GM23338 (cell line): Measurements from ENCODE around the gene DOCK6. TPM values are rescaled to one million over a fixed set of nuclear protein-coding genes. Genes with fewer than 3 reads are reported as not detected.
A peak's percentile ranks its signal among the peaks of the same experiment; 100 is the strongest.

Experiments
- ATAC-seq: fragments of 200-7000 bp; cut with Tn5 transposase; 3 replicates; pipeline ENCODE4 v1.9.1; 2020
- DNase-seq: peaks from one replicate; pipeline ENCODE4 v3.0.0-alpha.2; 2015; ENCODE audit warnings: low spot score
- H2AFZ ChIP-seq: fragments of 200-600 bp; sonication (generic); 2 replicates; pipeline ENCODE4 v1.8.0; 2016; ENCODE audit warnings: antibody characterized with exemption, mild to moderate bottlenecking, moderate library complexity
- H3F3A ChIP-seq: fragments of 200-600 bp; sonication (generic); replicated peaks from 2 replicates; pipeline ENCODE4 v1.8.0; 2017; ENCODE audit warnings: antibody characterized with exemption, mixed run types, low read depth
- H3K27ac ChIP-seq: fragments of 200-600 bp; sonication (generic); 2 replicates; pipeline ENCODE4 v1.6.1; 2016; ENCODE audit warnings: low read depth
- H3K27me3 ChIP-seq: fragments of 200-600 bp; sonication (generic); 2 replicates; pipeline ENCODE4 v1.8.0; 2016; ENCODE audit warnings: mild to moderate bottlenecking, mixed run types, moderate library complexity; ENCODE audit not compliant: insufficient read depth
- H3K36me3 ChIP-seq: fragments of 200-600 bp; sonication (generic); 2 replicates; pipeline ENCODE4 v1.8.0; 2016; ENCODE audit warnings: mild to moderate bottlenecking; ENCODE audit not compliant: insufficient read depth
- H3K4me1 ChIP-seq: fragments of 200-600 bp; sonication (generic); 2 replicates; pipeline ENCODE4 v1.8.0; 2016; ENCODE audit warnings: mild to moderate bottlenecking, moderate library complexity; ENCODE audit not compliant: insufficient read depth
- H3K4me2 ChIP-seq: fragments of 200-600 bp; sonication (generic); 2 replicates; pipeline ENCODE4 v1.7.1; 2017; ENCODE audit warnings: mixed run types
- H3K4me3 ChIP-seq: fragments of 200-600 bp; sonication (generic); 2 replicates; pipeline ENCODE4 v1.6.1; 2016; ENCODE audit warnings: mixed run types
- H3K79me2 ChIP-seq: fragments of 200-600 bp; sonication (generic); replicated peaks from 2 replicates; pipeline ENCODE4 v1.8.0; 2017; ENCODE audit warnings: mild to moderate bottlenecking; ENCODE audit not compliant: insufficient read depth
- H3K9me2 ChIP-seq: fragments of 200-600 bp; sonication (generic); 2 replicates; pipeline ENCODE4 v1.8.0; 2017; ENCODE audit not compliant: insufficient read depth
- H4K20me1 ChIP-seq: fragments of 200-600 bp; sonication (generic); replicated peaks from 2 replicates; pipeline ENCODE4 v1.8.0; 2017; ENCODE audit warnings: mild to moderate bottlenecking; ENCODE audit not compliant: insufficient read depth
- H3K27ac Mint-ChIP-seq: 2 replicates; pipeline ENCODE4 v1.8.0; 2020; ENCODE audit warnings: inconsistent platforms, mild to moderate bottlenecking, moderate library complexity, mixed read lengths
- H3K27me3 Mint-ChIP-seq: 3 replicates; pipeline ENCODE4 v1.8.0; 2022; ENCODE audit warnings: low read depth, mild to moderate bottlenecking, moderate library complexity, mixed read lengths, inconsistent platforms; ENCODE audit not compliant: insufficient read depth, poor library complexity
- H3K36me3 Mint-ChIP-seq: 3 replicates; pipeline ENCODE4 v1.8.0; 2021; ENCODE audit warnings: low read depth, mild to moderate bottlenecking, inconsistent platforms, moderate library complexity, mixed read lengths
- H3K4me1 Mint-ChIP-seq: 3 replicates; pipeline ENCODE4 v1.8.0; 2020; ENCODE audit warnings: mild to moderate bottlenecking, inconsistent platforms, mixed read lengths
- H3K4me3 Mint-ChIP-seq: 3 replicates; pipeline ENCODE4 v1.8.0; 2021; ENCODE audit warnings: moderate library complexity, mild to moderate bottlenecking, inconsistent platforms, mixed read lengths
- H3K9me3 Mint-ChIP-seq: 3 replicates; pipeline ENCODE4 v1.8.0; 2020; ENCODE audit warnings: moderate library complexity, mild to moderate bottlenecking, inconsistent platforms, mixed read lengths
- CREB1 ChIP-seq: fragments of 250-450 bp; sonication (Bioruptor Pico); IDR thresholded peaks from 2 replicates; pipeline ENCODE4 v1.5.0; 2020; ENCODE audit warnings: low read depth, mild to moderate bottlenecking, moderate library complexity
- EZH2 ChIP-seq: fragments of 200-600 bp; sonication (generic); IDR thresholded peaks from one replicate; pipeline ENCODE4 v1.8.0; 2017; ENCODE audit warnings: antibody characterized with exemption, mild to moderate bottlenecking, low read depth; ENCODE audit not compliant: unreplicated experiment
- EZH2phosphoT487 ChIP-seq: fragments of 200-600 bp; sonication (generic); IDR thresholded peaks from one replicate; pipeline ENCODE4 v1.8.1; 2018; ENCODE audit warnings: antibody characterized with exemption; ENCODE audit not compliant: unreplicated experiment
- JUNB ChIP-seq: IDR thresholded peaks from one replicate; pipeline ENCODE4 v1.6.1; 2016; ENCODE audit warnings: antibody characterized with exemption; ENCODE audit not compliant: unreplicated experiment
- NANOG ChIP-seq: IDR thresholded peaks from 2 replicates; pipeline ENCODE4 v1.6.1; 2016; ENCODE audit warnings: antibody characterized with exemption, borderline replicate concordance
- POLR2AphosphoS5 ChIP-seq: IDR thresholded peaks from 2 replicates; pipeline ENCODE4 v1.6.1; 2016; ENCODE audit warnings: antibody characterized with exemption, low read depth
- STAT1 ChIP-seq: IDR thresholded peaks from one replicate; pipeline ENCODE4 v1.6.1; 2016; ENCODE audit warnings: antibody characterized with exemption; ENCODE audit not compliant: unreplicated experiment
- ZNF114 ChIP-seq: fragments of 250-450 bp; sonication (Bioruptor Pico); IDR thresholded peaks from 2 replicates; pipeline ENCODE4 v1.5.0; 2020; ENCODE audit warnings: mild to moderate bottlenecking, moderate library complexity
- ZNF331 ChIP-seq: fragments of 250-450 bp; sonication (Bioruptor Pico); IDR thresholded peaks from 2 replicates; pipeline ENCODE4 v1.5.0; 2020; ENCODE audit warnings: low read depth, mild to moderate bottlenecking, moderate library complexity
- polyA plus RNA-seq: library from polyadenylated mRNA; unstranded; fragments of >200 nt; fragmentation: Nextera tagmentation; extraction: Ambion mirVana; gene quantifications from 2 replicates; pipeline ENCODE4 v1.2.1, GENCODE V29; 2016
- total RNA-seq: library from RNA; depleted of rRNA; stranded (reverse); fragments of >200 nt; shearing (Covaris generic); gene quantifications from 2 replicates; pipeline ENCODE4 v1.2.3, GENCODE V29; 2014
- TF ChIP-seq, protein P1 (sequence below): IDR thresholded peaks from one replicate; pipeline ENCODE4 v1.6.1; 2018; ENCODE audit warnings: antibody characterized with exemption; ENCODE audit not compliant: unreplicated experiment
- TF ChIP-seq, protein P2 (sequence below), 2 experiments: fragments of 200-600 bp in 1 of 2; sonication (generic) in 1 of 2; conservative IDR thresholded peaks; 2 replicates each; pipeline versions ENCODE4 v1.5.1 to v1.6.1; 2016 to 2017; ENCODE audit warnings: antibody characterized with exemption in 2 of 2, low read depth in 2 of 2, mild to moderate bottlenecking in 2 of 2, moderate library complexity in 1 of 2
- TF ChIP-seq, protein P3 (sequence below): fragments of 250-450 bp; sonication (Bioruptor Pico); IDR thresholded peaks from 2 replicates; pipeline ENCODE4 v1.5.0; 2020; ENCODE audit warnings: mild to moderate bottlenecking, moderate library complexity
- TF ChIP-seq, protein P4 (sequence below): IDR thresholded peaks from 2 replicates; pipeline ENCODE4 v1.6.1; 2016; ENCODE audit warnings: antibody characterized with exemption

DOCK6 gene
- total and polyA plus RNA-seq, 2 experiments from 2014 or later = 34.6 to 49.0 TPM

DNA sequence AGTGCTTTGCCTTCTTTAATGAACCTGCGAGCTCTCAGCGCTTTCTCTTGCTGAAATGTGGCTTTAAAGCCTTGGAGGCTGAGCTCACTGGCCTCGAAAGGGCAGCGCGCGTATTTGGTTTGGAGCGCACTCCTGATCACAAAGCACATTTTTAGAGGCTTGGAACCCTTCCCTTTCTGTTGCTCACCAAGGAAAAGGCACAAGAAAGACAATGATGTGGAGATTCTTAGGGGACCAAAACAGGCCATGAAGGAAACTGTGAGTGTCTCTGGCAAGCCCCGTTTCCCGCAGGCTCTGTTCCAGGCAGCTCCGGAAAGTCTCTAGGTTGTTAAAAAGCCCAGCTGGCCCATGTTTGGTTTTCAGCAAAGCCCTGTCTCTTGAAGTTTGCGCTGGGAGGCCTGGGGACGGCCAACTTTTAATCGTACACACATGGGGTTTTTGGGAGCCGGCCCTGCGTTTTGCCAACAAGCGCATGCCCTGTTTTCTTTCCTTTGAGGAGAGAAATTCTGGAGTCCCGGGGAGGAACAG lies 97.4 kb downstream of the DOCK6 start:
- H3K36me3 ChIP-seq = 0 out of 2 replicates have a peak, but pooled peaks cover 8% of the 10 kb centered on the region
- no peak overlapping the region for H3K4me3 Mint-ChIP-seq
- H3K4me3 ChIP-seq = no peak overlapping the region
- H3K4me1 Mint-ChIP-seq = no peaks in the 10 kb centered on the region
- H4K20me1 ChIP-seq = no peaks in the 10 kb centered on the region
- H3K27ac ChIP-seq = peak overlapping the region; percentile 73; the same call in 1 of the 2 replicates
- H3K27me3 Mint-ChIP-seq = peaks cover 6% of the 10 kb centered on the region
- no peak for TF ChIP-seq EZH2phosphoT487
- TF ChIP-seq JUNB = no peak
- no peak for TF ChIP-seq CREB1 (CRISPR knock-in tag)
- TF ChIP-seq, protein P1, sequence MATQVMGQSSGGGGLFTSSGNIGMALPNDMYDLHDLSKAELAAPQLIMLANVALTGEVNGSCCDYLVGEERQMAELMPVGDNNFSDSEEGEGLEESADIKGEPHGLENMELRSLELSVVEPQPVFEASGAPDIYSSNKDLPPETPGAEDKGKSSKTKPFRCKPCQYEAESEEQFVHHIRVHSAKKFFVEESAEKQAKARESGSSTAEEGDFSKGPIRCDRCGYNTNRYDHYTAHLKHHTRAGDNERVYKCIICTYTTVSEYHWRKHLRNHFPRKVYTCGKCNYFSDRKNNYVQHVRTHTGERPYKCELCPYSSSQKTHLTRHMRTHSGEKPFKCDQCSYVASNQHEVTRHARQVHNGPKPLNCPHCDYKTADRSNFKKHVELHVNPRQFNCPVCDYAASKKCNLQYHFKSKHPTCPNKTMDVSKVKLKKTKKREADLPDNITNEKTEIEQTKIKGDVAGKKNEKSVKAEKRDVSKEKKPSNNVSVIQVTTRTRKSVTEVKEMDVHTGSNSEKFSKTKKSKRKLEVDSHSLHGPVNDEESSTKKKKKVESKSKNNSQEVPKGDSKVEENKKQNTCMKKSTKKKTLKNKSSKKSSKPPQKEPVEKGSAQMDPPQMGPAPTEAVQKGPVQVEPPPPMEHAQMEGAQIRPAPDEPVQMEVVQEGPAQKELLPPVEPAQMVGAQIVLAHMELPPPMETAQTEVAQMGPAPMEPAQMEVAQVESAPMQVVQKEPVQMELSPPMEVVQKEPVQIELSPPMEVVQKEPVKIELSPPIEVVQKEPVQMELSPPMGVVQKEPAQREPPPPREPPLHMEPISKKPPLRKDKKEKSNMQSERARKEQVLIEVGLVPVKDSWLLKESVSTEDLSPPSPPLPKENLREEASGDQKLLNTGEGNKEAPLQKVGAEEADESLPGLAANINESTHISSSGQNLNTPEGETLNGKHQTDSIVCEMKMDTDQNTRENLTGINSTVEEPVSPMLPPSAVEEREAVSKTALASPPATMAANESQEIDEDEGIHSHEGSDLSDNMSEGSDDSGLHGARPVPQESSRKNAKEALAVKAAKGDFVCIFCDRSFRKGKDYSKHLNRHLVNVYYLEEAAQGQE = no peak
- no peak for TF ChIP-seq ZNF331 (CRISPR knock-in tag)
- TF ChIP-seq, protein P2, sequence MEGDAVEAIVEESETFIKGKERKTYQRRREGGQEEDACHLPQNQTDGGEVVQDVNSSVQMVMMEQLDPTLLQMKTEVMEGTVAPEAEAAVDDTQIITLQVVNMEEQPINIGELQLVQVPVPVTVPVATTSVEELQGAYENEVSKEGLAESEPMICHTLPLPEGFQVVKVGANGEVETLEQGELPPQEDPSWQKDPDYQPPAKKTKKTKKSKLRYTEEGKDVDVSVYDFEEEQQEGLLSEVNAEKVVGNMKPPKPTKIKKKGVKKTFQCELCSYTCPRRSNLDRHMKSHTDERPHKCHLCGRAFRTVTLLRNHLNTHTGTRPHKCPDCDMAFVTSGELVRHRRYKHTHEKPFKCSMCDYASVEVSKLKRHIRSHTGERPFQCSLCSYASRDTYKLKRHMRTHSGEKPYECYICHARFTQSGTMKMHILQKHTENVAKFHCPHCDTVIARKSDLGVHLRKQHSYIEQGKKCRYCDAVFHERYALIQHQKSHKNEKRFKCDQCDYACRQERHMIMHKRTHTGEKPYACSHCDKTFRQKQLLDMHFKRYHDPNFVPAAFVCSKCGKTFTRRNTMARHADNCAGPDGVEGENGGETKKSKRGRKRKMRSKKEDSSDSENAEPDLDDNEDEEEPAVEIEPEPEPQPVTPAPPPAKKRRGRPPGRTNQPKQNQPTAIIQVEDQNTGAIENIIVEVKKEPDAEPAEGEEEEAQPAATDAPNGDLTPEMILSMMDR (conservative IDR thresholded peaks at IDR 0.05; ENCODE audit: low read depth in 2 of 2) = no peak
- TF ChIP-seq, protein P3, sequence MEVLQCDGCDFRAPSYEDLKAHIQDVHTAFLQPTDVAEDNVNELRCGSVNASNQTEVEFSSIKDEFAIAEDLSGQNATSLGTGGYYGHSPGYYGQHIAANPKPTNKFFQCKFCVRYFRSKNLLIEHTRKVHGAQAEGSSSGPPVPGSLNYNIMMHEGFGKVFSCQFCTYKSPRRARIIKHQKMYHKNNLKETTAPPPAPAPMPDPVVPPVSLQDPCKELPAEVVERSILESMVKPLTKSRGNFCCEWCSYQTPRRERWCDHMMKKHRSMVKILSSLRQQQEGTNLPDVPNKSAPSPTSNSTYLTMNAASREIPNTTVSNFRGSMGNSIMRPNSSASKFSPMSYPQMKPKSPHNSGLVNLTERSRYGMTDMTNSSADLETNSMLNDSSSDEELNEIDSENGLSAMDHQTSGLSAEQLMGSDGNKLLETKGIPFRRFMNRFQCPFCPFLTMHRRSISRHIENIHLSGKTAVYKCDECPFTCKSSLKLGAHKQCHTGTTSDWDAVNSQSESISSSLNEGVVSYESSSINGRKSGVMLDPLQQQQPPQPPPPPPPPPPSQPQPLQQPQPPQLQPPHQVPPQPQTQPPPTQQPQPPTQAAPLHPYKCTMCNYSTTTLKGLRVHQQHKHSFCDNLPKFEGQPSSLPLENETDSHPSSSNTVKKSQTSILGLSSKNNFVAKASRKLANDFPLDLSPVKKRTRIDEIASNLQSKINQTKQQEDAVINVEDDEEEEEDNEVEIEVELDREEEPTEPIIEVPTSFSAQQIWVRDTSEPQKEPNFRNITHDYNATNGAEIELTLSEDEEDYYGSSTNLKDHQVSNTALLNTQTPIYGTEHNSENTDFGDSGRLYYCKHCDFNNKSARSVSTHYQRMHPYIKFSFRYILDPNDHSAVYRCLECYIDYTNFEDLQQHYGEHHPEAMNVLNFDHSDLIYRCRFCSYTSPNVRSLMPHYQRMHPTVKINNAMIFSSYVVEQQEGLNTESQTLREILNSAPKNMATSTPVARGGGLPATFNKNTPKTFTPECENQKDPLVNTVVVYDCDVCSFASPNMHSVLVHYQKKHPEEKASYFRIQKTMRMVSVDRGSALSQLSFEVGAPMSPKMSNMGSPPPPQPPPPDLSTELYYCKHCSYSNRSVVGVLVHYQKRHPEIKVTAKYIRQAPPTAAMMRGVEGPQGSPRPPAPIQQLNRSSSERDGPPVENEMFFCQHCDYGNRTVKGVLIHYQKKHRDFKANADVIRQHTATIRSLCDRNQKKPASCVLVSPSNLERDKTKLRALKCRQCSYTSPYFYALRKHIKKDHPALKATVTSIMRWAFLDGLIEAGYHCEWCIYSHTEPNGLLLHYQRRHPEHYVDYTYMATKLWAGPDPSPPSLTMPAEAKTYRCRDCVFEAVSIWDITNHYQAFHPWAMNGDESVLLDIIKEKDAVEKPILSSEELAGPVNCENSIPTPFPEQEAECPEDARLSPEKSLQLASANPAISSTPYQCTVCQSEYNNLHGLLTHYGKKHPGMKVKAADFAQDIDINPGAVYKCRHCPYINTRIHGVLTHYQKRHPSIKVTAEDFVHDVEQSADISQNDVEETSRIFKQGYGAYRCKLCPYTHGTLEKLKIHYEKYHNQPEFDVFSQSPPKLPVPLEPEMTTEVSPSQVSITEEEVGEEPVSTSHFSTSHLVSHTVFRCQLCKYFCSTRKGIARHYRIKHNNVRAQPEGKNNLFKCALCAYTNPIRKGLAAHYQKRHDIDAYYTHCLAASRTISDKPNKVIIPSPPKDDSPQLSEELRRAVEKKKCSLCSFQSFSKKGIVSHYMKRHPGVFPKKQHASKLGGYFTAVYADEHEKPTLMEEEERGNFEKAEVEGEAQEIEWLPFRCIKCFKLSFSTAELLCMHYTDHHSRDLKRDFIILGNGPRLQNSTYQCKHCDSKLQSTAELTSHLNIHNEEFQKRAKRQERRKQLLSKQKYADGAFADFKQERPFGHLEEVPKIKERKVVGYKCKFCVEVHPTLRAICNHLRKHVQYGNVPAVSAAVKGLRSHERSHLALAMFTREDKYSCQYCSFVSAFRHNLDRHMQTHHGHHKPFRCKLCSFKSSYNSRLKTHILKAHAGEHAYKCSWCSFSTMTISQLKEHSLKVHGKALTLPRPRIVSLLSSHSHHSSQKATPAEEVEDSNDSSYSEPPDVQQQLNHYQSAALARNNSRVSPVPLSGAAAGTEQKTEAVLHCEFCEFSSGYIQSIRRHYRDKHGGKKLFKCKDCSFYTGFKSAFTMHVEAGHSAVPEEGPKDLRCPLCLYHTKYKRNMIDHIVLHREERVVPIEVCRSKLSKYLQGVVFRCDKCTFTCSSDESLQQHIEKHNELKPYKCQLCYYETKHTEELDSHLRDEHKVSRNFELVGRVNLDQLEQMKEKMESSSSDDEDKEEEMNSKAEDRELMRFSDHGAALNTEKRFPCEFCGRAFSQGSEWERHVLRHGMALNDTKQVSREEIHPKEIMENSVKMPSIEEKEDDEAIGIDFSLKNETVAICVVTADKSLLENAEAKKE (CRISPR knock-in tag) = no peak
- no peak for TF ChIP-seq NANOG
- TF ChIP-seq, protein P4, sequence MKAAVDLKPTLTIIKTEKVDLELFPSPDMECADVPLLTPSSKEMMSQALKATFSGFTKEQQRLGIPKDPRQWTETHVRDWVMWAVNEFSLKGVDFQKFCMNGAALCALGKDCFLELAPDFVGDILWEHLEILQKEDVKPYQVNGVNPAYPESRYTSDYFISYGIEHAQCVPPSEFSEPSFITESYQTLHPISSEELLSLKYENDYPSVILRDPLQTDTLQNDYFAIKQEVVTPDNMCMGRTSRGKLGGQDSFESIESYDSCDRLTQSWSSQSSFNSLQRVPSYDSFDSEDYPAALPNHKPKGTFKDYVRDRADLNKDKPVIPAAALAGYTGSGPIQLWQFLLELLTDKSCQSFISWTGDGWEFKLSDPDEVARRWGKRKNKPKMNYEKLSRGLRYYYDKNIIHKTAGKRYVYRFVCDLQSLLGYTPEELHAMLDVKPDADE = no peak
- TF ChIP-seq POLR2AphosphoS5 = no peak
- no peak for TF ChIP-seq EZH2
- no peak for TF ChIP-seq ZNF114 (CRISPR knock-in tag)
- TF ChIP-seq STAT1 = no peak
- no peak overlapping the region for H2AFZ ChIP-seq
- H3K27me3 ChIP-seq = no peaks in the 10 kb centered on the region
- no peak overlapping the region for H3K4me2 ChIP-seq
- H3K9me2 ChIP-seq = no peaks in the 10 kb centered on the region
- DNase-seq (no peak), ATAC-seq (no peak)
- no peaks in the 10 kb centered on the region for H3K9me3 Mint-ChIP-seq
- H3K79me2 ChIP-seq = no peaks in the 10 kb centered on the region
- H3K4me1 ChIP-seq = no peaks in the 10 kb centered on the region
- H3K36me3 Mint-ChIP-seq = peaks cover 23% of the 10 kb centered on the region
- peaks cover 9% of the 10 kb centered on the region; the same call in 1 of the 2 replicates for H3F3A ChIP-seq
- H3K27ac Mint-ChIP-seq = no peak overlapping the region
